ENCODE results near the gene GRAP2.
"Not testable (repeated sequence)": the region's sequence is repeated elsewhere in the genome, so short reads cannot be mapped to it uniquely, and the experiment has no call there.

Gene GRAP2

GRCh38 chr22:39949964-39950737 lies 49.3 kb downstream of the GRAP2 start:
- Histone ChIP-seq H3K36me3 (ENCODE audit: insufficient read depth, insufficient read length, low read length) (no peaks in the 10 kb centered on the region), H3K9ac (ENCODE audit: insufficient read length, low read depth) (no peak overlapping the region), H3K4me1 (ENCODE audit: insufficient read depth, insufficient read length) (no peaks in the 10 kb centered on the region), H3K9me3 (ENCODE audit: insufficient read depth, low read length) (no peaks in the 10 kb centered on the region), H3K27me3 (ENCODE audit: insufficient read depth, insufficient read length) (no peaks in the 10 kb centered on the region), H3K4me3 (ENCODE audit: insufficient read length, low read depth) (no peak overlapping the region)
- TF ChIP-seq YY1 (IDR thresholded peaks at IDR 0.05; ENCODE audit: insufficient read depth, insufficient read length) = no peak
- no peak for TF ChIP-seq ZNF274 (IDR thresholded peaks at IDR 0.05; ENCODE audit: low read depth, low read length)
- TF ChIP-seq SUZ12 (IDR thresholded peaks at IDR 0.05; ENCODE audit: extremely low read depth, insufficient read depth, insufficient read length) = no peak
- no peak for DNase-seq (ENCODE audit: low read depth, low spot score)

- H3K9ac ChIP-seq (ENCODE audit: insufficient read length, low read depth); H3K36me3 ChIP-seq (ENCODE audit: insufficient read depth, insufficient read length, low read length); H3K4me1 ChIP-seq (ENCODE audit: insufficient read depth, insufficient read length); H3K9me3 ChIP-seq (ENCODE audit: insufficient read depth, low read length); H3K4me3 ChIP-seq (ENCODE audit: insufficient read length, low read depth); H3K27me3 ChIP-seq (ENCODE audit: insufficient read depth, insufficient read length); DNase-seq (ENCODE audit: low read depth, low spot score): not testable (repeated sequence)
Observed at GRCh38 chr22:39951603-39952293, 50.9 kb downstream of the GRAP2 start.

GRCh38 chr22:39952347-39952746 lies 51.5 kb downstream of the GRAP2 start:
- Histone ChIP-seq H3K36me3 (ENCODE audit: insufficient read depth, insufficient read length, low read length) (no peaks in the 10 kb centered on the region), H3K4me3 (ENCODE audit: insufficient read length, low read depth) (no peak overlapping the region)

GRCh38 chr22:39953101-39953500 lies 52.2 kb downstream of the GRAP2 start:
- DNase-seq (ENCODE audit: low read depth, low spot score) = no peak
- Histone ChIP-seq H3K36me3 (ENCODE audit: insufficient read depth, insufficient read length, low read length) (no peaks in the 10 kb centered on the region), H3K4me1 (ENCODE audit: insufficient read depth, insufficient read length) (no peaks in the 10 kb centered on the region), H3K27me3 (ENCODE audit: insufficient read depth, insufficient read length) (no peaks in the 10 kb centered on the region), H3K9ac (ENCODE audit: insufficient read length, low read depth) (no peak overlapping the region), H3K9me3 (ENCODE audit: insufficient read depth, low read length) (no peaks in the 10 kb centered on the region), H3K4me3 (ENCODE audit: insufficient read length, low read depth) (no peak overlapping the region)
- TF ChIP-seq ZNF274 (IDR thresholded peaks at IDR 0.05; ENCODE audit: low read depth, low read length) (no peak), YY1 (IDR thresholded peaks at IDR 0.05; ENCODE audit: insufficient read depth, insufficient read length) (no peak), SUZ12 (IDR thresholded peaks at IDR 0.05; ENCODE audit: extremely low read depth, insufficient read depth, insufficient read length) (no peak)

More at GRCh38 chr22:39952347-39952746, 51.5 kb downstream of the GRAP2 start:
- Histone ChIP-seq H3K27me3 (ENCODE audit: insufficient read depth, insufficient read length) (no peaks in the 10 kb centered on the region), H3K9ac (ENCODE audit: insufficient read length, low read depth) (no peak overlapping the region), H3K9me3 (ENCODE audit: insufficient read depth, low read length) (no peaks in the 10 kb centered on the region), H3K4me1 (ENCODE audit: insufficient read depth, insufficient read length) (no peaks in the 10 kb centered on the region)
- TF ChIP-seq YY1 (IDR thresholded peaks at IDR 0.05; ENCODE audit: insufficient read depth, insufficient read length) (no peak), SUZ12 (IDR thresholded peaks at IDR 0.05; ENCODE audit: extremely low read depth, insufficient read depth, insufficient read length) (no peak), ZNF274 (IDR thresholded peaks at IDR 0.05; ENCODE audit: low read depth, low read length) (no peak)
- DNase-seq (ENCODE audit: low read depth, low spot score) = no peak

- TF ChIP-seq ZNF274 (IDR thresholded peaks at IDR 0.05; ENCODE audit: low read depth, low read length) (no peak), SUZ12 (IDR thresholded peaks at IDR 0.05; ENCODE audit: extremely low read depth, insufficient read depth, insufficient read length) (no peak), YY1 (IDR thresholded peaks at IDR 0.05; ENCODE audit: insufficient read depth, insufficient read length) (no peak)
- no peak overlapping the region for H3K9ac ChIP-seq (ENCODE audit: insufficient read length, low read depth)
- no peak for DNase-seq (ENCODE audit: low read depth, low spot score)
Observed at GRCh38 chr22:39954584-39955055, 53.7 kb downstream of the GRAP2 start.

GRCh38 chr22:39955675-39956074 lies 54.8 kb downstream of the GRAP2 start:
- peaks cover 7% of the 10 kb centered on the region for H3K4me1 ChIP-seq (ENCODE audit: insufficient read depth, insufficient read length)
- no peaks in the 10 kb centered on the region for H3K27me3 ChIP-seq (ENCODE audit: insufficient read depth, insufficient read length)
- H3K36me3 ChIP-seq (ENCODE audit: insufficient read depth, insufficient read length, low read length) = no peaks in the 10 kb centered on the region
- H3K9me3 ChIP-seq (ENCODE audit: insufficient read depth, low read length) = no peaks in the 10 kb centered on the region
- H3K4me3 ChIP-seq (ENCODE audit: insufficient read length, low read depth) = no peak overlapping the region
- TF ChIP-seq ZNF274 (IDR thresholded peaks at IDR 0.05; ENCODE audit: low read depth, low read length) (no peak), SUZ12 (IDR thresholded peaks at IDR 0.05; ENCODE audit: extremely low read depth, insufficient read depth, insufficient read length) (no peak), YY1 (IDR thresholded peaks at IDR 0.05; ENCODE audit: insufficient read depth, insufficient read length) (no peak)
- H3K9ac ChIP-seq (ENCODE audit: insufficient read length, low read depth) = no peak overlapping the region
- DNase-seq (ENCODE audit: low read depth, low spot score) = no peak

More at GRCh38 chr22:39954584-39955055, 53.7 kb downstream of the GRAP2 start:
- Histone ChIP-seq H3K36me3 (ENCODE audit: insufficient read depth, insufficient read length, low read length) (no peaks in the 10 kb centered on the region), H3K27me3 (ENCODE audit: insufficient read depth, insufficient read length) (no peaks in the 10 kb centered on the region), H3K9me3 (ENCODE audit: insufficient read depth, low read length) (no peaks in the 10 kb centered on the region), H3K4me1 (ENCODE audit: insufficient read depth, insufficient read length) (peaks cover 2% of the 10 kb centered on the region), H3K4me3 (ENCODE audit: insufficient read length, low read depth) (no peak overlapping the region)

GRCh38 chr22:39956932-39957664 lies 56.2 kb downstream of the GRAP2 start:
- H3K4me3 ChIP-seq (ENCODE audit: insufficient read length, low read depth) = no peak overlapping the region
- H3K9ac ChIP-seq (ENCODE audit: insufficient read length, low read depth) = no peak overlapping the region
- H3K4me1 ChIP-seq (ENCODE audit: insufficient read depth, insufficient read length) = peaks cover 7% of the 10 kb centered on the region
- H3K27me3 ChIP-seq (ENCODE audit: insufficient read depth, insufficient read length) = no peaks in the 10 kb centered on the region
- no peaks in the 10 kb centered on the region for H3K36me3 ChIP-seq (ENCODE audit: insufficient read depth, insufficient read length, low read length)
- no peaks in the 10 kb centered on the region for H3K9me3 ChIP-seq (ENCODE audit: insufficient read depth, low read length)
- no peak for DNase-seq (ENCODE audit: low read depth, low spot score)
- TF ChIP-seq YY1 (IDR thresholded peaks at IDR 0.05; ENCODE audit: insufficient read depth, insufficient read length) (no peak), SUZ12 (IDR thresholded peaks at IDR 0.05; ENCODE audit: extremely low read depth, insufficient read depth, insufficient read length) (no peak), ZNF274 (IDR thresholded peaks at IDR 0.05; ENCODE audit: low read depth, low read length) (no peak)
